ENCODE data around the gene CAMK2B.

Gene CAMK2B
- 1.3 to 12.9 (median 3.2) reads per million in 18 experiments for total RNA-seq

GRCh38 chr7:44325201-44325671, at the start of gene CAMK2B:
Gene CAMK2B, minus strand, starts transcription at chr7:44325594. Its CDS starts 173 bp downstream, at chr7:44325421.
- peak in 1 of 2 donors; percentile 42 for DNase-seq

GRCh38 chr7:44374007-44374763, 48.8 kb upstream of the CAMK2B start:
- no peak for DNase-seq

- no peak for DNase-seq
Observed at GRCh38 chr7:44373418-44373740, 48.0 kb upstream of the CAMK2B start.

- no peak for DNase-seq
Observed at GRCh38 chr7:44372560-44373417, 47.4 kb upstream of the CAMK2B start.

GRCh38 chr7:44368885-44369284, 43.5 kb upstream of the CAMK2B start:
- no peak for DNase-seq

GRCh38 chr7:44368455-44368854, 43.1 kb upstream of the CAMK2B start:
- no peak for DNase-seq

- no peak for DNase-seq
Observed at GRCh38 chr7:44367475-44368043, 42.2 kb upstream of the CAMK2B start.

GRCh38 chr7:44366986-44367385, 41.6 kb upstream of the CAMK2B start:
- peak; percentile 14 to 33 for DNase-seq

- DNase-seq, result no peak
Observed at GRCh38 chr7:44353668-44354067, 28.3 kb upstream of the CAMK2B start.

- DNase-seq, result no peak
Observed at GRCh38 chr7:44348851-44349781, 23.7 kb upstream of the CAMK2B start.

GRCh38 chr7:44348300-44348699, 22.9 kb upstream of the CAMK2B start:
- no peak for DNase-seq

- no peak for DNase-seq
Observed at GRCh38 chr7:44347546-44348114, 22.2 kb upstream of the CAMK2B start.

- DNase-seq, result no peak
Observed at GRCh38 chr7:44346063-44346462, 20.7 kb upstream of the CAMK2B start.

GRCh38 chr7:44341401-44341800, 16.0 kb upstream of the CAMK2B start:
- DNase-seq, result no peak

GRCh38 chr7:44338600-44338999, 13.2 kb upstream of the CAMK2B start:
- peak in 1 of 2 donors; percentile 47 for DNase-seq

- DNase-seq, result no peak
Observed at GRCh38 chr7:44336491-44336890, 11.1 kb upstream of the CAMK2B start.

- DNase-seq, result no peak
Observed at GRCh38 chr7:44335184-44335583, 9.8 kb upstream of the CAMK2B start.

- DNase-seq, result no peak
Observed at GRCh38 chr7:44334734-44335097, 9.3 kb upstream of the CAMK2B start.

- DNase-seq, result peak in 1 of 2 donors; percentile 17
Observed at GRCh38 chr7:44333911-44334733, 8.7 kb upstream of the CAMK2B start.

- no peak for DNase-seq
Observed at GRCh38 chr7:44331682-44332081, 6.3 kb upstream of the CAMK2B start.

- no peak for DNase-seq
Observed at GRCh38 chr7:44330331-44330730, 4.9 kb upstream of the CAMK2B start.
